Fibroblast of lung (primary cell): ENCODE data around the gene BCLAF1. TPM values are rescaled to one million over a fixed set of nuclear protein-coding genes. Genes with fewer than 3 reads are reported as not detected.

Source experiments
- DNase-seq, 2 donors: peaks; one replicate each; pipeline versions ENCODE4 v3.0.0 to v3.0.0-alpha.2; 2010; ENCODE audit warnings: low read depth in 2 of 2
- H2AFZ ChIP-seq: 2 replicates; pipeline ENCODE4 v1.5.1; 2012; ENCODE audit warnings: low read length, control low read depth, inconsistent platforms
- H3K27ac ChIP-seq: 2 replicates; pipeline ENCODE4 v1.5.1; 2011; ENCODE audit warnings: low read length, control low read depth; ENCODE audit not compliant: insufficient read depth
- H3K27me3 ChIP-seq: 2 replicates; pipeline ENCODE4 v1.5.1; 2011; ENCODE audit warnings: mild to moderate bottlenecking, low read length; ENCODE audit not compliant: control insufficient read depth, insufficient read depth
- H3K36me3 ChIP-seq: 2 replicates; pipeline ENCODE4 v1.5.1; 2011; ENCODE audit warnings: low read length; ENCODE audit not compliant: control insufficient read depth, insufficient read depth
- H3K4me1 ChIP-seq: 2 replicates; pipeline ENCODE4 v1.5.1; 2011; ENCODE audit warnings: low read length; ENCODE audit not compliant: control insufficient read depth, insufficient read depth; ENCODE audit errors: extremely low read depth
- H3K4me2 ChIP-seq: 2 replicates; pipeline ENCODE4 v1.5.1; 2011; ENCODE audit warnings: low read length, control low read depth; ENCODE audit not compliant: insufficient read depth; ENCODE audit errors: extremely low read depth
- H3K4me3 ChIP-seq, 4 experiments: fragments of 200-600 bp in 1 of 4; sonication (generic) in 1 of 4; replicated peaks in 1 of 4; 2 replicates each; pipeline ENCODE4 v1.5.1; 2011 to 2016; ENCODE audit warnings: low read length in 4 of 4, low read depth in 3 of 4, mild to moderate bottlenecking in 3 of 4, control low read depth in 2 of 4, inconsistent platforms in 1 of 4, mixed read lengths in 1 of 4; ENCODE audit not compliant: insufficient read depth in 1 of 4; ENCODE audit errors: control extremely low read depth in 1 of 4
- H3K79me2 ChIP-seq: 2 replicates; pipeline ENCODE4 v1.5.1; 2012; ENCODE audit warnings: mild to moderate bottlenecking, low read length, inconsistent platforms; ENCODE audit not compliant: control insufficient read depth, insufficient read depth
- H3K9ac ChIP-seq: 2 replicates; pipeline ENCODE4 v1.5.1; 2011; ENCODE audit warnings: mild to moderate bottlenecking, low read length, control low read depth; ENCODE audit not compliant: insufficient read depth
- H3K9me3 ChIP-seq: 2 replicates; pipeline ENCODE4 v1.5.1; 2012; ENCODE audit warnings: low read depth, low read length; ENCODE audit not compliant: control insufficient read depth, insufficient read depth
- H4K20me1 ChIP-seq: 2 replicates; pipeline ENCODE4 v1.5.1; 2011; ENCODE audit warnings: low read length; ENCODE audit not compliant: control insufficient read depth, insufficient read depth; ENCODE audit errors: extremely low read depth
- CTCF ChIP-seq, 2 donors: IDR thresholded peaks in 1 of 2; conservative IDR thresholded peaks in 1 of 2; 1 replicate in 1 of 2; 2 replicates in 1 of 2; pipeline ENCODE4 v1.5.1; 2011 to 2012; ENCODE audit warnings: low read length in 2 of 2, control low read depth in 1 of 2, inconsistent platforms in 1 of 2, low read depth in 1 of 2, mild to moderate bottlenecking in 1 of 2
- EZH2 ChIP-seq: IDR thresholded peaks from 2 replicates; pipeline ENCODE4 v1.5.1; 2012; ENCODE audit warnings: low read length, control low read depth, mild to moderate bottlenecking; ENCODE audit errors: missing control alignments
- polyA plus RNA-seq, 2 donors: library from polyadenylated mRNA; depleted of rRNA in 1 of 2; stranded (reverse) in 1 of 2; unstranded in 1 of 2; fragments of >200 nt; gene quantifications; 2 replicates each; pipeline ENCODE4 v1.2.1, GENCODE V29; 2011 to 2012; ENCODE audit warnings: missing spikeins in 1 of 2
- total RNA-seq: library from RNA; depleted of rRNA; stranded (reverse); fragments of >200 nt; gene quantifications from 2 replicates; pipeline ENCODE4 v1.2.1, GENCODE V29; 2014

The BCLAF1 gene
- total and polyA plus RNA-seq, 2 donors (not counting 1 experiment from before 2014, with no cell fraction given), result 82.6 to 102 TPM

DNA sequence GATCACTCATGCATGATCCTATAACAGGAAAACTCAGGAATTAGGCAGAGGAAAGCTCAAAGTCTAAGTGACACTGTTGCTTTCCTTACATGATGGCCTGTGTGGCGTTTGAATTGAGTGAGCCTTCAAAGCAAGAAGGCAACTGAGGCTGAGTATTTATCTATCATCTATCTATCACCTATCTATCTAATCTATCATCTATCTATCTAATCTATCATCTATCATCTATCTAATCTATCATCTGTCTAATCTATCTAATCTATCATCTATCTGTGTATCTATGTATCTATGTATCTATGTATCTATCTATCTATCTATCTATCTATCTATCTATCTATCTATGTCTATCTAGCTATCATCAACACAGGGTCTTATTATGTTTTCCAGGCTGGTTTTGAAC lies 41.8 kb upstream of the BCLAF1 start:
- Histone ChIP-seq H4K20me1 (no peaks in the 10 kb centered on the region), H2AFZ (no peak overlapping the region), H3K4me1 (no peaks in the 10 kb centered on the region), H3K4me3 (no peak overlapping the region), H3K9me3 (no peaks in the 10 kb centered on the region), H3K27me3 (no peaks in the 10 kb centered on the region), H3K9ac (no peak overlapping the region), H3K4me2 (no peak overlapping the region), H3K79me2 (no peaks in the 10 kb centered on the region), H3K27ac (no peak overlapping the region), H3K36me3 (no peaks in the 10 kb centered on the region)
- no peak for TF ChIP-seq EZH2
- TF ChIP-seq CTCF (conservative IDR thresholded peaks at IDR 0.05 in 1 of 2, IDR thresholded peaks at IDR 0.05 in 1 of 2; ENCODE audit: low read depth in 1 of 2, low read length in 2 of 2), result no peak
- DNase-seq, result no peak

- no peak overlapping the region for H2AFZ ChIP-seq
- no peak overlapping the region for H3K27ac ChIP-seq
- no peak overlapping the region for H3K9ac ChIP-seq
- no peaks in the 10 kb centered on the region for H3K36me3 ChIP-seq
- no peaks in the 10 kb centered on the region for H4K20me1 ChIP-seq
- no peaks in the 10 kb centered on the region for H3K79me2 ChIP-seq
- H3K4me3 ChIP-seq, result no peak overlapping the region
- H3K4me2 ChIP-seq, result no peak overlapping the region
- no peaks in the 10 kb centered on the region for H3K4me1 ChIP-seq
- TF ChIP-seq CTCF (conservative IDR thresholded peaks at IDR 0.05 in 1 of 2, IDR thresholded peaks at IDR 0.05 in 1 of 2; ENCODE audit: low read depth in 1 of 2, low read length in 2 of 2) (no peak), EZH2 (no peak)
- no peak for DNase-seq
- no peaks in the 10 kb centered on the region for H3K9me3 ChIP-seq
- no peaks in the 10 kb centered on the region for H3K27me3 ChIP-seq
Observed at GRCh38 chr6:136330634-136331033, 41.0 kb upstream of the BCLAF1 start.

DNA sequence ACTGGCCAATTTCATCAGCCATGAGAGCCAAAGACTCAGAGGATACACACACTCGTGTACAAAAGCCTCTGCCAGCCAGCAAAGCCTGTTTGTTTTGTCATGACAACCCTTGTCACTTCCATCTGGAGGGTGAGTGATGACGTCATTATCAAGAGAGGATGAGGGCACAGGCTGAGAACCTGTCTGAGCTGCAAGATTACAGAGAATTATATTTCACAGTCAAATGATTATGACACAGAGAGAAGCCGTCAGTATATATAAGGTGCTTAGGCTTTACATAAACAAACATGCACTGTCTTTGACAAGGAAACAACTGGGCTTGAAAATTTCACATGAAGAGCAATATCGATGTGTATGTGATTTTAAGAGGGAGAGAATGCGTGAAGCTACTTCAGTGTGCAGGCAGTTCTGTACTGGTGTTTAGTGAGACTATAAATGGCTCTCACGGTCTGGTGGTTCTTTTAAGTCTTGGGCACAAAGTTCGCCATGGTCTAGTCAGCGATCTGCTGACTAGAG lies 36.5 kb upstream of the BCLAF1 start:
- peak; percentile 27 to 75 for DNase-seq
- Histone ChIP-seq H3K4me1 (no peaks in the 10 kb centered on the region), H3K27ac (no peak overlapping the region), H3K4me3 (no peak overlapping the region), H3K9ac (no peak overlapping the region), H3K36me3 (no peaks in the 10 kb centered on the region), H3K79me2 (no peaks in the 10 kb centered on the region), H3K27me3 (no peaks in the 10 kb centered on the region), H3K9me3 (no peaks in the 10 kb centered on the region), H4K20me1 (no peaks in the 10 kb centered on the region), H3K4me2 (no peak overlapping the region), H2AFZ (no peak overlapping the region)
- TF ChIP-seq CTCF (conservative IDR thresholded peaks at IDR 0.05 in 1 of 2, IDR thresholded peaks at IDR 0.05 in 1 of 2; ENCODE audit: low read depth in 1 of 2, low read length in 2 of 2), result no peak
- no peak for TF ChIP-seq EZH2
